Endothelial cell of umbilical vein (primary cell): ENCODE data around the gene STBD1. TPM values are rescaled to one million over a fixed set of nuclear protein-coding genes. Genes with fewer than 3 reads are reported as not detected.
"Not testable (repeated sequence)": the region's sequence is repeated elsewhere in the genome, so short reads cannot be mapped to it uniquely, and the experiment has no call there.

Experiments
- BruUV-seq: library from RNA; stranded (reverse); fragments of 400-500 nt; replicated peaks from 2 replicates; lab custom pipeline; 2021; lab: Mats Ljungman, UMichigan
- CTCF ChIA-PET: fragments of 300-600, 350-600 bp; sonication (Branson Sonifier 250); formaldehyde crosslinking; loops from one replicate; lab custom pipeline; 2021; ENCODE audit warnings: antibody characterized with exemption, inconsistent platforms; lab: Charles Lee
- POLR2A ChIA-PET: fragments of 300-600, 350-600 bp; sonication (Branson Sonifier 250); formaldehyde crosslinking; loops from one replicate; lab custom pipeline; 2021; ENCODE audit warnings: antibody characterized with exemption, inconsistent platforms; lab: Charles Lee
- DNase-seq: peaks from one replicate; pipeline ENCODE4 v3.0.0-alpha.2; 2011; ENCODE audit warnings: low read depth, low spot score
- FAIRE-seq: peaks from 2 replicates; lab custom pipeline; 2011; peaks lifted over from hg19 to GRCh38; lab: Jason Lieb, UNC
- H2AFZ ChIP-seq: 2 replicates; pipeline ENCODE4 v1.6.0; 2012; ENCODE audit warnings: low read depth, low read length, control low read depth, inconsistent platforms
- H3K27ac ChIP-seq: 2 replicates; pipeline ENCODE4 v1.5.1; 2011; ENCODE audit warnings: low read depth, mild to moderate bottlenecking, control low read depth, low read length, moderate library complexity; ENCODE audit not compliant: insufficient read depth
- H3K27me3 ChIP-seq, 2 experiments: 2 replicates each; pipeline versions ENCODE4 v1.6.0 to v1.6.1; 2011; ENCODE audit warnings: low read length in 2 of 2, mixed read lengths in 1 of 2; ENCODE audit not compliant: control insufficient read depth in 2 of 2, insufficient read depth in 2 of 2
- H3K36me3 ChIP-seq, 2 experiments: 2 replicates in 1 of 2; 3 replicates in 1 of 2; pipeline ENCODE4 v1.5.1; 2011; ENCODE audit warnings: low read length in 2 of 2, mild to moderate bottlenecking in 1 of 2, moderate library complexity in 1 of 2; ENCODE audit not compliant: control insufficient read depth in 2 of 2, insufficient read depth in 2 of 2; ENCODE audit errors: extremely low read depth in 1 of 2
- H3K4me1 ChIP-seq: 3 replicates; pipeline ENCODE4 v1.5.1; 2011; ENCODE audit warnings: mild to moderate bottlenecking, low read length; ENCODE audit not compliant: control insufficient read depth, insufficient read depth; ENCODE audit errors: extremely low read depth
- H3K4me2 ChIP-seq: 2 replicates; pipeline ENCODE4 v1.6.1; 2011; ENCODE audit warnings: low read length, control low read depth, mixed read lengths; ENCODE audit not compliant: insufficient read depth
- H3K4me3 ChIP-seq, 3 experiments: fragments of 200-600 bp in 1 of 3; sonication (generic), shearing (Covaris generic) in 1 of 3; replicated peaks in 1 of 3; 2 replicates each; pipeline ENCODE4 v1.5.1; 2011 to 2016; ENCODE audit warnings: control low read depth in 3 of 3, low read length in 3 of 3, mild to moderate bottlenecking in 2 of 3, inconsistent platforms in 1 of 3, low read depth in 1 of 3, moderate library complexity in 1 of 3; ENCODE audit not compliant: insufficient read depth in 1 of 3
- H3K79me2 ChIP-seq: 2 replicates; pipeline ENCODE4 v1.6.0; 2012; ENCODE audit warnings: low read length, inconsistent platforms; ENCODE audit not compliant: control insufficient read depth, insufficient read depth
- H3K9ac ChIP-seq: replicated peaks from 2 replicates; pipeline ENCODE3; 2011; ENCODE audit warnings: low read length, control low read depth; ENCODE audit not compliant: insufficient read depth; ENCODE audit errors: extremely low read depth
- H3K9me1 ChIP-seq: replicated peaks from 3 replicates; pipeline ENCODE4 v1.6.0; 2011; ENCODE audit warnings: mild to moderate bottlenecking, low read length; ENCODE audit not compliant: control insufficient read depth, insufficient read depth; ENCODE audit errors: extremely low read depth
- H3K9me3 ChIP-seq: replicated peaks from 2 replicates; pipeline ENCODE4 v1.5.1; 2012; ENCODE audit warnings: low read length, inconsistent platforms; ENCODE audit not compliant: control insufficient read depth, insufficient read depth
- H4K20me1 ChIP-seq: replicated peaks from 2 replicates; pipeline ENCODE3; 2011; ENCODE audit warnings: mild to moderate bottlenecking, low read length; ENCODE audit not compliant: control insufficient read depth, insufficient read depth; ENCODE audit errors: extremely low read depth
- CTCF ChIP-seq, 2 donors: IDR thresholded peaks; 1 replicate in 1 of 2; 2 replicates in 1 of 2; pipeline ENCODE4 v1.5.1; 2011; ENCODE audit warnings: low read length in 2 of 2, mild to moderate bottlenecking in 2 of 2, moderate library complexity in 2 of 2, control low read depth in 1 of 2, inconsistent platforms in 1 of 2, low read depth in 1 of 2; ENCODE audit not compliant: insufficient read depth in 1 of 2; ENCODE audit errors: extremely low read depth in 1 of 2
- EZH2 ChIP-seq: IDR thresholded peaks from 2 replicates; pipeline ENCODE4 v1.6.1; 2012; ENCODE audit warnings: borderline replicate concordance, low read depth, mild to moderate bottlenecking, moderate library complexity, low read length, inconsistent platforms; ENCODE audit not compliant: severe bottlenecking
- FOS ChIP-seq: IDR thresholded peaks from 2 replicates; pipeline ENCODE4 v1.6.1; 2011; ENCODE audit warnings: mild to moderate bottlenecking, low read length, moderate library complexity, borderline replicate concordance; ENCODE audit not compliant: insufficient read depth
- GATA2 ChIP-seq: IDR thresholded peaks from 2 replicates; pipeline ENCODE4 v1.7.0; 2011; ENCODE audit warnings: low read depth, mild to moderate bottlenecking, moderate library complexity, mixed read lengths, low read length; ENCODE audit not compliant: insufficient read length, insufficient read depth
- JUN ChIP-seq: IDR thresholded peaks from 2 replicates; pipeline ENCODE4 v1.6.1; 2011; ENCODE audit warnings: borderline replicate concordance, low read depth; ENCODE audit not compliant: insufficient read length, insufficient read depth
- MYC ChIP-seq: IDR thresholded peaks from one replicate; pipeline ENCODE4 v1.6.1; 2011; ENCODE audit warnings: mild to moderate bottlenecking, low read depth, low read length
- POLR2A ChIP-seq: IDR thresholded peaks from 2 replicates; pipeline ENCODE4 v1.6.1; 2012; ENCODE audit warnings: low read depth, mild to moderate bottlenecking, control low read depth, low read length
- POLR2AphosphoS5 ChIP-seq: IDR thresholded peaks from 2 replicates; pipeline ENCODE4 v1.6.1; 2012; ENCODE audit warnings: low read depth, mild to moderate bottlenecking, control low read depth, low read length, moderate library complexity; ENCODE audit not compliant: insufficient read depth
- dilution Hi-C: fragments of 300-500 bp; cut with MboI; formaldehyde crosslinking; loops from one replicate; pipeline ENCODE4 v1.15.0; 2019; ENCODE audit warnings: low sequenced_read_pairs; ENCODE audit not compliant: extremely low pct_ligation_motif_present
- intact Hi-C: fragments of 100-400 bp; cut with micrococcal nuclease; formaldehyde crosslinking; loops from one replicate; pipeline ENCODE4 v1.10.0; 2022
- polyA plus RNA-seq, 4 experiments: library from polyadenylated mRNA; depleted of rRNA in 3 of 4; stranded (reverse) in 3 of 4; unstranded in 1 of 4; fragments of >200 nt; gene quantifications; 2 replicates each; pipeline versions ENCODE4 v1.2.1 to v1.2.3, GENCODE V29; 2011 to 2012; ENCODE audit warnings: missing spikeins in 1 of 4
- total RNA-seq: library from RNA; stranded (reverse); gene quantifications from 2 replicates; pipeline ENCODE4 v1.2.3, GENCODE V29; 2021
- TF ChIP-seq, protein P1 (sequence below): IDR thresholded peaks from 2 replicates; pipeline ENCODE4 v1.6.1; 2011; ENCODE audit not compliant: insufficient read depth, insufficient read length

The STBD1 gene
- total and polyA plus RNA-seq, 2 donors (not counting 3 experiments of a cell fraction or from before 2014, with no cell fraction given): 0.18 to 0.29 TPM

DNA sequence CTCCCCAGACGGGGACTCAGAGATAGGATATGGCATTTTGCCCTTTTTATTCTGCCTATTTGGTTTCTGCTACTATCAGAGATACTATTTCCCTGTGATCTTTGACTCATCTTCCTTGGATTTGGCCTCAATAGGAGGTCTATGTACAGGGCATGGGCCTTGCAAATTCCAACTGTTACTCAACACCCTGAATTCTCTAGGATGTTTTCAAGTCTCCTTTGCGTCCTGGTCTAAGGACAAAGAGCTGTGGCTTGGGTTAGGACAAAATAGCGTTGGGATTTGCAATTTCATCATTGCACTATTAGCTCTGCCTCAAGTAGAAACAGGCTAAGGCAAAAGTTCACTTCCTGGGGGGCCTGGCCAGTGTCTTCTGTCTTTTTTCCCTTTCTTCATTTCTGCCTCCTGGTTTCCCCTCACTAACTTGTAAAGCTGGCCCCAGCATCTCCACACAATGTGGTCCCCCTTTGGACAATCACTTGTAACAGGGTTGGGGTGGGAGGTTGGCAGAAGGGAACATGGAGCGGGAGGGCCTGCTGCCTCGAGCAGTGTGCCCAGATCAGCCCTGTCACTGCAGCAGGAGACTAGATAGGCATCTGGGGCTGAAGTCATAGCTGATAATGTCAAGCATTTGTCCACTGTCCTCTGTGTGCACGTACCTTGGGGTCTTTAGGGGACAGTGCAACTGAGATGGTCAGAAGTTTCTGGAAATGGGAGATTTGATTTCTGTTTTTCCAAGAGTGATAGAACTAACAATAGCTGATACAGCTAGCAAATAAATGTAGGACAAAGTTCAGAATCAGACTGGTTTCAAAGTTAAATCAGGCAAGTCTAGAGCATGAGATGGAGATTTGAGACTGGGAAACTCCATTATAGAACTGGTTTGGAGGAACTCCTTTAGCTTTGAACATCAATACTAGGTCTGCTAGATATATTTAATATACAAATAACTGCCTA is 25.8 kb upstream of the STBD1 start:
- POLR2A ChIA-PET: no interaction called here
- H3K4me2 ChIP-seq: no peak overlapping the region
- H3K9me1 ChIP-seq: no peaks in the 10 kb centered on the region
- no peak overlapping the region for H3K9ac ChIP-seq
- H3K9me3 ChIP-seq: no peaks in the 10 kb centered on the region
- H3K79me2 ChIP-seq: no peaks in the 10 kb centered on the region
- intact Hi-C loops: no loop called here
- H4K20me1 ChIP-seq: no peaks in the 10 kb centered on the region
- H3K27ac ChIP-seq: no peak overlapping the region
- peaks cover 3 to 10% of the 10 kb centered on the region in 2 experiments for H3K27me3 ChIP-seq
- CTCF ChIA-PET: interaction anchor here (2.3 to 4.4 kb wide), 2 partner anchors 97 to 101 kb away, joined by 6 to 16 read pairs; no protein-coding TSS in a partner anchor
- dilution Hi-C loops: no loop called here
- H3K4me1 ChIP-seq: no peaks in the 10 kb centered on the region
- no peak overlapping the region for H2AFZ ChIP-seq
- BruUV-seq: no TSS peak
- H3K4me3 ChIP-seq: no peak overlapping the region
- FAIRE-seq: no peak
- TF ChIP-seq, protein P1, sequence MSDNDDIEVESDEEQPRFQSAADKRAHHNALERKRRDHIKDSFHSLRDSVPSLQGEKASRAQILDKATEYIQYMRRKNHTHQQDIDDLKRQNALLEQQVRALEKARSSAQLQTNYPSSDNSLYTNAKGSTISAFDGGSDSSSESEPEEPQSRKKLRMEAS: no peak
- TF ChIP-seq POLR2A (no peak), JUN (no peak), FOS (no peak), EZH2 (no peak), POLR2AphosphoS5 (no peak), CTCF (IDR thresholded peaks at IDR 0.05; ENCODE audit: extremely low read depth in 1 of 2, insufficient read depth in 1 of 2, low read depth in 1 of 2, low read length in 2 of 2) (no peak), GATA2 (no peak), MYC (no peak)
- no peaks in the 10 kb centered on the region for H3K36me3 ChIP-seq
- no peak for DNase-seq

GRCh38 chr4:76281594-76281993 is 24.9 kb upstream of the STBD1 start:
- DNase-seq, H3K36me3 ChIP-seq, H3K9ac ChIP-seq, BruUV-seq, H2AFZ ChIP-seq, H3K4me2 ChIP-seq, intact Hi-C loops, H3K9me1 ChIP-seq, H3K9me3 ChIP-seq, dilution Hi-C loops, H3K4me1 ChIP-seq, H3K27ac ChIP-seq, H4K20me1 ChIP-seq, H3K79me2 ChIP-seq, H3K27me3 ChIP-seq, POLR2A ChIA-PET, H3K4me3 ChIP-seq, FAIRE-seq: not testable (repeated sequence)
- CTCF ChIA-PET: interaction anchor here (2.3 to 4.4 kb wide), 2 partner anchors 96 to 102 kb away, joined by 6 to 16 read pairs; no protein-coding TSS in a partner anchor
